Stimulated activated CD8-positive, alpha-beta memory T cell treated with anti-CD3 and anti-CD28 coated beads, Interleukin-12 subunit alpha, Interleukin-12 subunit beta, amount 100 ng/mL, for 1 hour (primary cell): Measurements from ENCODE around the gene LMLN.
A peak's percentile ranks its signal among the peaks of the same experiment; 100 is the strongest.
"Not testable (repeated sequence)": the region's sequence is repeated elsewhere in the genome, so short reads cannot be mapped to it uniquely, and the experiment has no call there.

Source experiments
- DNase-seq: peaks from one replicate; pipeline ENCODE4 v3.0.0-alpha.2; 2020; ENCODE audit warnings: low read depth

LMLN gene

DNA sequence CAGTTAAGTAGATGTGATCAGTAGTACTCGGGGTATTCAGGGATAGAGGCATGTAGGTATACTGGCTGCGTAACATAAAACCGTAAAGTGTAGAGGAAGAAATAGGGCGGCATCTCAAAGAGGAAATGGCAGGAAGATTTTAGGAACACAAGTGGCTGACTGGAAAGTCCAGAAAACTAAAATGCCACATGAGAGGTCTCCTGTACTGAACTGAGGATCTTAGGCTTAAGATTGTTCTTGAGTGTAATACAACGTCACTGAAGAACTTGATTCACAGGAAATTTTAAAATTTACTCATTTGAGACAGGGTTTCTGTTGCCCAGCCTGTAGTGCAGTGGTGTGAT lies 2.3 kb upstream of the LMLN start:
- no peak for DNase-seq

DNA sequence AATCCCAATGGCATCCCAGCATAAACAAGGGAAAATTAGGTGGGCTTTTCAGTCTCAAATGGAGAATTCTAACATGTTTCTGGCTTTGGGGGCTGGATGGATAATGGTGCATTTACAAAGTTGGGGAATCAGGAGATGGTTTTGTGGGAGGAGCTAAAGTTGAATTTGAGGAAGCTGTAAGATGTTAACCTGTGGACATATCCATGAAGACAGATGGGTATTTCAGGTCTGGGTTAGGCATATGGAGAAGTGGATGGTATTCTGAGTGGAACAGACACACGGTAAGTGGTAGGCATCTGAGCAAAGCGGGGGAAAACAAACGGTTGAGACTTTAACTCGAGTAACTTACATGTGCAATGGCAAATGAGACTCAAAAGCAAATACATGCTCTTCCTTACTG lies 1.7 kb upstream of the LMLN start:
- DNase-seq = no peak

- not testable (repeated sequence) for DNase-seq
Measured at GRCh38 chr3:197958848-197959247, 1.2 kb upstream of the LMLN start.

DNA sequence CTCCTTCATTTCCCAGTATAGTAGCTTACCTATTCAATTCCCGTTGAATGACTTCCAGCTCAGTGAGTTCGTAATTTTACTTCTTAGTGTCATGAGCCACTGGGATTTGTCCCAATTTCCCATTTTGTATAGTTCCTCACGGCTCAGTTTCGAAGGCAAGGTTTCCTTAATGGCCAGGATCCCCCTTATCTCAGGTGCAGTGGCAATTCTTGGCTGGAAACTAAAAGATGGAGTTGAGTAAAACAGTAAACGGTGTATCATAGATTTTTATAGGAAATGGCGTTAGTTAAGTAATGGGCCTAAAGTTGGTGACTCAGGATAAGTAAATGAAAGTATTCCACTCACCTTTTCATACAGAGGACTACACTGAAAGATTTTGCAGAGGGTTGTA lies 522 bp upstream of the LMLN start:
- DNase-seq = no peak

DNA sequence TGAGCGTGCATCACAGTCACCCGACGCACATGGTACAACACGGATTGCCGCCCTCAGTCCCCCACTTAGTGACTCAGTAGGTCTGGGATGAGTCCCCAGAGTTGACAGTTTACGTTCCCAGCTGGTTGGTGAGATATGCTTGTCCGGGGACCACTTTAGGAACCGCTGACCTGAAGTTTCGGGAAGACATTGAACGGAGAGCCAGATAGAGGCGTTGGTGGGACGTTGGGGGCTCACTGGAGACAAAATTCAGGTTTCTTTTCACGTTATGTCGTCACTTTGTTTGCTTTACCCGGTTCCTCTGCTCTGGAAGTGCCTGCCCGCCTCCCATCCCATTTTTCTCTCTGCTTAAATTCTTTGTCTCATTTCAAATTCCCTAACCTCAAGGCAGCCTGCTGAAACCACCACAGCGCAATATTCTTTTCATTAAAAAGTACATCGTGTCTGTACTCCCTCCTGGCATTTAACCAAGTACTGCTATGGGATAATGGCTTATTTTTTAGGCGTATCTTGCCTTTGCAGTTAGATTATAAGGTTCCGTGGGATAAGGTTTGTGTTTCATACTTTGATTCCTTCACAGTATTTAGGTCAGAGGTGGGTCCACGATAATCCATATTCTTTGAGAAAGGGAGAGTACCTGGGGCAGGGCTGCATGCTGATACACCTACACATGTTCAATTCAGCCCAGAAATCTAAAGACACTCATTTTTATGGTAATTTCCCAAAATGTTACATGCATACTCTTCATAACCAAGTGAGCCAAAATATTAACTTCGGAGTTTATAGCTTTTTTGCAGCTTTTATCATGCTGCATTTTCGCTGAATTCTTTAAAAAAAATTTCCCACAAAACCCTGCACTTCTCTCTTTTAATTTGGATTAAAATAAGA lies 921 bp downstream of the LMLN start:
- peak; percentile 15 for DNase-seq

DNA sequence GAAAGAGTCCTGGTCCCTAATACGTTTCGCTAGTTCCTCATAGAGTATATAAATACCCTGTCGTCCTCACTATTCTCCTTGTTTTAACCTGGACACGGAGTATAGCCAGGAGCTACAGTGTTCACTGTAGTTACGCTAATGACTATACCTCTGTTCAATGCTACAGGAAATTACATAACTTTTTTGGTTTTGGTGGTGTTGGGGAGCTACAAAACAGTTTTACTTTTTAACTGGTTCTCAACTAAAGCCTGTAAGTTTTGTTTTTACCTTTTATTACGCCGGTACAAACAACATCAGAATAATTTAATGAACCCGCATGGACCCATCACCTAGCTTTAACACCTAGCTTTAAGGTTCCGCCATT lies 1.5 kb downstream of the LMLN start:
- no peak for DNase-seq

DNA sequence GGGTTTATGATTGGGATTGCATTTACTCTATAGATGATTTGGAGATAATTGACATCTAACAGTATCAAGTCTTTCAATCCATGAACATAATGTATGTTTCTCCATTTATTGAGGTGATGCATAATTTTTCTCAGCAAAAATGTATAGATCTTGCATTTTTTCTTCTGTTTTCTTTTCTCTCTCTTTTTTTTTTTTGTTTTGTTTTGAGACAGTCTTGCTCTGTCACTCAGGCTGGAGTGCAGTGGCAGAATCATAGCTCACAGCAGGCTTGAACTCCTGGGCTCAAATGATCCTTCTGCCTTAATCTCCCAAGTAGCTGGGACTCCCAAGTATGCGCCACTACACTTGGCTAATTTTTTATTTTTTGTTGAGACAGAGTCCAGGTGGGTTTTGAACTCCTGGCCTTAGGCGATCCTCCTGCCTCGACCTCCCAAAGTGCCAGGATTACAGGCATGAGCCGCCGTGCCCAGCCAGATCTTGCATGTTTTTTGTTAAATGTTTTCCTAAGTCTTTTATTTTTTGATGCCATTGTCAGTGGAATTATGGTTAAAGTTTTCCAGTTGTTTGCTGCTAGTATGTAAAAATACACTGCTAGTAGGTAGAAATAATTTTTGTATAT lies 3.1 kb downstream of the LMLN start:
- no peak for DNase-seq

DNA sequence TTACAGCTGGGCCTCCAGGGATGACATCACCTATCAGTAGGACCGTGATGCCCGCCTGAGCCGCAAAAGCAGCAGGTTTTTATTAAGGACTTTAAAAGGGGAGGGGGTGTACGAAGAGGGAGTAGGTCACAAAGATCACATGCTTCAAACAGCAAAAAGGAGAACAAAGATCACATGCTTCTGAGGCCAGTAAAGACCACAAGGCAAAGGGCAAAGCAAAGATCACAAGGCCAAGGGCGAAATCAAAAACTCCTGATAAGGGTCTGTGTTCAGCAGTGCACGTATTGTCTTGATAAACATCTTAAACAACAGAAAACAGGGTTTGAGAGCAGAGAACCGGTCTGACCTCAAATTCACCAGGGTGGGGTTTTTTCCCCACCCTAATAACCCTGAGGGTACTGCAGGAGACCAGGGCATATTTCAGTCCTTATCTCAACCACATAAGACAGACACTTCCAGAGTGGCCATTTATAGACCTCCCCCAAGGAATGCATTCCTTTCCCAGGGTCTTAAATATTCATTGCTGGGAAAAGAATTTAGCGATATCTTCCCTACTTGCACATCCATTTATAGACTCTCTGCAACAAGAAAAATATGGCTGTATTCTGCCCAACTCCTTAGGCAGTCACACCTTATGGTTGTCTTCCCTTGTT lies 7.4 kb downstream of the LMLN start:
- DNase-seq = not testable (repeated sequence)

- no peak for DNase-seq
Measured at GRCh38 chr3:197970588-197970987, 10.6 kb downstream of the LMLN start.

DNA sequence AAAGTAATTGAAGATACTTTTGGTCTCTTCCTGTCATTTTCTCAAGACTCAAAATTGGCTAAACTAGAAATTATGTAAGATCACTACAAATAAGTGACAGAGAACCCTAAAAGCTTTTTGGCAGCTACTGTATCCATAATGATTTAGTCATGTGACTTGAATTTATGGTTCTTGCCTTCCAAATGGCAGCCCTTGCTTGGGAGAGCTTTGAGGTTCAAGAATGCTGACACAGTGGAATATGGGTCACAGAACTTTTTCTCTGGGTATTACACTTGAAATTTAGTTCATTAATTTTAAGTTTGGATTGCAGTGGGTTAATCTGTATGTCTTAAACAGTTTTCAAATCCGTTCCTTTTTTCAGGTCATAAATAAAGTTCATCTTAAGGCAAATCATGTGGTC lies 14.0 kb downstream of the LMLN start:
- no peak for DNase-seq

- DNase-seq = no peak
Measured at GRCh38 chr3:197975311-197975710, 15.3 kb downstream of the LMLN start.

GRCh38 chr3:197983076-197983475 lies 23.1 kb downstream of the LMLN start:
- no peak for DNase-seq

GRCh38 chr3:197989651-197990050 lies 29.6 kb downstream of the LMLN start:
- no peak for DNase-seq

DNA sequence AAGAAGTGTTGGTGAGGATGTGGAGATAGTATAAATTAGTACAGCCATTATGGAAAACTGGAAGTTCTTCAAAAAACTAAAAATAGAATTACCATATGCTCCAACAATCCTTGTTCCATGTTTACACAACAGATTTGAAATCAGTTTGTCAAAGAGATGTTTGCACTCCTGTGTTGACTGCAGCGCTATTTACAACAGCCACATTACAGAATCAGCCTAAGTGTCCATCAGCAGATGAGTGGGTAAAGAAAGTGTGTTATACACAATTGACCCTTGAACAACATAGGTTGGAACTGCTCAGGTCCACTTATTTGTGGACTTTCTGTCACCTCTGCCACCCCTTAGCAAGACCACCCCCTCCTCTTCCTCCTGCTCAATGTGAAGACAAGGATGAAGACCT lies 34.7 kb downstream of the LMLN start:
- no peak for DNase-seq

DNA sequence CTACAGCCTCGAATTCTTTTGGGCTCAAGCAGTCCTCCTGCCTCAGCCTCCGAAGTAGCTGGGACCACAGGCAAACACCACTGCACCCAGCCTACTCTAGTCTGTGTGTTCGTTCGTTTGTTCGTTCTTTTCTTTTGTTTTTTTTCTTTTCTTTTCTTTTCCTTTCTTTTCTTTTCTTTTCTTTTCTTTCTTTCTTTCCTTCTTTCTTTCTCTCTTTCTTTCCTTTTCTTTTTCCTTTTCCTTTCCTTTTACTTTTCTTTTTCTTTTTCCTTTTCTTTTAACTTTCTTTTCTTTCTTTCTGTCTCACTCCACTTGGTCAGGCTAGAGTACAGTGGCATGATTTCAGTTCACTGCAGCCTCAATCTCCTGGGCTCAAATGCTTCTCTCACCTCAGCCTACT lies 36.8 kb downstream of the LMLN start:
- no peak for DNase-seq

- DNase-seq = no peak
Measured at GRCh38 chr3:197997936-197998335, 37.9 kb downstream of the LMLN start.

- no peak for DNase-seq
Measured at GRCh38 chr3:198017090-198017489, 57.1 kb downstream of the LMLN start.

DNA sequence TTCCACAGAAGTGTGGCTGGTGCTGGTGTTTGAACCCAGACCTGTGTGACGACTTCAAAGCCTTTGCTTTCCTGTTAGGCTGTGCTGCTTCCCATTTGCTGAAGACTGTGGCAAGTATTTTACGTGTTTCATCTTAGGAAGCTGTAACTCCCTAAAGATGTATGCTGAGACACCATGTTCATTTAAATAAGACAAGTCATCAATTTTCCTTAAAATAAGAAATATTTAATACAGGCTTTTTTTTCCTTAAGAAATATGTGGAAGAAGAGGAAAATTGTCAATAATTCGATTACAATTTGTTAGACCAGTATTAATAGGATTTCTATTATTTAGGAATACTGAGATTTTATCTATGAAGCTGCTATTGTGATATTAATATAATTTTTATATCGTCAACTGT lies 58.4 kb downstream of the LMLN start:
- DNase-seq = no peak

- no peak for DNase-seq
Measured at GRCh38 chr3:198019115-198019514, 59.1 kb downstream of the LMLN start.

DNA sequence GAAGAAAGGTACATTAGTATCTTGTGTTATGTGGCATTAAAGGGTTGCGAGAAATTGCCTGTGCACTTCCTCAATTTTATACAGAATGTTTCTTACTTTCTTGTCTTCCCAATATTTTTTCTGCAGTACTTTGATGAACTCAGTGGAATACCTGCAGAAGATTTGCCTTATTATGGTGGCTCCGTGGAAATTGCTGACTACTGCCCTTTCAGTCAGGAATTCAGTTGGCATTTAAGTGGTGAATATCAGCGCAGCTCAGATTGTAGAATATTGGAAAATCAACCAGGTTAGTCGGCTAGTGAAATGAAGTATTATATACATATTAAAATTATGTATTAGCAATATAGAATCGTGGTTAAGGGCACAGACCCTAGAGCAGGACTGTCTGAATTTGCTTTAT lies 61.3 kb downstream of the LMLN start:
- DNase-seq = no peak

- DNase-seq = no peak
Measured at GRCh38 chr3:198022604-198023003, 62.6 kb downstream of the LMLN start.

DNA sequence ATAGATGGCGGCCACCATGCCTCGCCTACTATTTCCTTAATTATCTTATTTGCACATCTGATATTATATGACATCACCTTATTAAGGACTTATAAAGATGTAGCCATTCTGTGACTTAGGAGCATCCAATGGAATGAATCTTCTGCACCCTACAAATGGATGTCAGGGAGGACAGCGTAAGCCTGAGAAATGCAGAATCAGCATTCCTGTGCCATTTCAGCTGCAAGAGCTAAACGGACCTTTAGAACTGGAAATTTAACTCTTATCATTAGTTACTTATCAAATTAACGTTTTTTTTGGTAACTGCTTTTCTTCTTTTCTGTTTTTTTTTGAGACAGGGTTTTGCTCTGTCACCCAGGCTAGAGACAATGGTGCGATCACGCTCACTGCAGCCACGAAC lies 65.6 kb downstream of the LMLN start:
- no peak for DNase-seq

- no peak for DNase-seq
Measured at GRCh38 chr3:198026620-198027019, 66.6 kb downstream of the LMLN start.
